Measurements from ENCODE around the gene METTL8. TPM values are rescaled to one million over a fixed set of nuclear protein-coding genes. Genes with fewer than 3 reads are reported as not detected.

The METTL8 gene
- total and polyA plus RNA-seq, 2 of the 13 experiments (the other 11 are each of a cell fraction or from before 2014, with no cell fraction given): 18.6 to 68.2 TPM

DNA sequence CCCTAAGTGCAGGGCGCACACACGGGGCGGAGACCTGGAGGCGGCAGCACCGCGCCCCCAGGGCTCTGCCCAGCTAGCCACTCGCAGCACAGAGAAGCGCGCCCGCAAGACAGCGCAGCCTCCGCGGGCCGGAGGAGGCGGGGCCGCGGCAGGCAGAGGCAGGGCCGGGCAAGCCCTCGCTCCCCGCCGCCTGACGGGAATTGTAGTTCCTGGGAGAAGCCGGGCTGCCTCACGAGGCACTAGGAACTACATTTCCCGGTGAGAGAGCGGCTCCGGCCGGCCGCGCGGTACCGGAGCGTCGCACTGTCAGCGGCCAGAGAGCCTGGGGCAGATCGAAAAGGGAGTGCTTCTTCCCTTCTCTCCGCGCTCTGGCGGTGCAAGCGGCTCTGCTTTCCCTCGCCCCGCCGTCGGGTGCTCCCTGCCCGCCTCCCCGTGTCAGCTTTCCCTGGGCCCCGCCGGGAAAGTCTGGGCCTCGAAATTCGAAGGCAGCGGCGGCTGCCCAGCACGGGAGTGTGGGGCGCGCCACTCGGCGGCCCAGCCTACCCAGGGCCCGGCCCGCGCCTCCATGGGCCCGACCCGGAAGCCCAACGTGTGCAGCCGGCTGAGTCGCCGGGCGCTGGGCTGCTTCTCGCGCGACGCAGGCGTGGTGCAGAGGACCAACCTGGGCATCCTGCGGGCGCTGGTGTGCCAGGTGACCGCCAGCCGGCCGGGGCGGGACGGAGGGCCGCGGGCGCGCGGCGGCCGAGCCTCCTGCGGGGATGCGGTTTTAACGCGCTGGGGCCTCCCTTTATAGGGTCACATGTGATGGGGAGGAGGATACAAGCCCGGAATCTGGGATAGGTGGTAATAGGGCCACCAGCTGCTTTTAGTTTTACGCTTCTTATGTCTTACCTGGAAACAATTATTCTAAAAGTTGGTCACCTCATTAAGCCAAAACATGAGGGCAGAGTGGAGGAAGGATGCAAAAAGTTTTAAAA, 511 bp upstream of the METTL8 start, which contains the start of gene DCAF17 (continued):
- TF ChIP-seq, protein P1, sequence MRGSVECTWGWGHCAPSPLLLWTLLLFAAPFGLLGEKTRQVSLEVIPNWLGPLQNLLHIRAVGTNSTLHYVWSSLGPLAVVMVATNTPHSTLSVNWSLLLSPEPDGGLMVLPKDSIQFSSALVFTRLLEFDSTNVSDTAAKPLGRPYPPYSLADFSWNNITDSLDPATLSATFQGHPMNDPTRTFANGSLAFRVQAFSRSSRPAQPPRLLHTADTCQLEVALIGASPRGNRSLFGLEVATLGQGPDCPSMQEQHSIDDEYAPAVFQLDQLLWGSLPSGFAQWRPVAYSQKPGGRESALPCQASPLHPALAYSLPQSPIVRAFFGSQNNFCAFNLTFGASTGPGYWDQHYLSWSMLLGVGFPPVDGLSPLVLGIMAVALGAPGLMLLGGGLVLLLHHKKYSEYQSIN (CRISPR knock-in tag; IDR thresholded peaks at IDR 0.05; ENCODE audit: borderline replicate concordance): no peak
- TF ChIP-seq ZSCAN21 (CRISPR knock-in tag; IDR thresholded peaks at IDR 0.05; ENCODE audit: borderline replicate concordance) (peak; percentile 60), FOXO4 (CRISPR knock-in tag; conservative IDR thresholded peaks at IDR 0.05) (0 out of 2 replicates have a peak, but pooled peaks have one; percentile 39), ZNF101 (CRISPR knock-in tag; IDR thresholded peaks at IDR 0.05; ENCODE audit: borderline replicate concordance, low read depth) (peak; percentile 97), ZNF333 (CRISPR knock-in tag; IDR thresholded peaks at IDR 0.05; ENCODE audit: borderline replicate concordance) (peak; percentile 95), RXRA (CRISPR knock-in tag; IDR thresholded peaks at IDR 0.05) (peak; percentile 53; the same call in 1 of the 2 replicates), CHD2 (IDR thresholded peaks at IDR 0.05; ENCODE audit: low read depth, low read length) (peak; percentile 93), GFI1 (CRISPR knock-in tag; IDR thresholded peaks at IDR 0.05; ENCODE audit: borderline replicate concordance) (peak; percentile 87; the same call in 1 of the 2 replicates), KLF15 (CRISPR knock-in tag; IDR thresholded peaks at IDR 0.05; ENCODE audit: borderline replicate concordance) (0 out of 2 replicates have a peak, but pooled peaks have one; percentile 89), KLF12 (CRISPR knock-in tag; IDR thresholded peaks at IDR 0.05; ENCODE audit: borderline replicate concordance) (peak; percentile 87; the same call in 1 of the 2 replicates), THAP11 (CRISPR knock-in tag; IDR thresholded peaks at IDR 0.05) (peak; percentile 98), ZBTB8A (CRISPR knock-in tag; IDR thresholded peaks at IDR 0.05; ENCODE audit: borderline replicate concordance, low read depth) (peak; percentile 96), TOPORS (CRISPR knock-in tag; IDR thresholded peaks at IDR 0.05) (peak; percentile 36; the same call in 1 of the 2 replicates), MIXL1 (CRISPR knock-in tag; IDR thresholded peaks at IDR 0.05) (peak; percentile 26; the same call in 1 of the 2 replicates), HCFC1 (IDR thresholded peaks at IDR 0.05; ENCODE audit: low read depth, low read length) (peak; percentile 92), ZSCAN29 (CRISPR knock-in tag; conservative IDR thresholded peaks at IDR 0.05) (0 out of 2 replicates have a peak, but pooled peaks have one; percentile 70), ZFYVE20 (CRISPR knock-in tag; IDR thresholded peaks at IDR 0.05; ENCODE audit: borderline replicate concordance, low read depth) (peak; percentile 64; the same call in 1 of the 2 replicates), NFE2 (CRISPR knock-in tag; IDR thresholded peaks at IDR 0.05) (0 out of 2 replicates have a peak, but pooled peaks have one; percentile 34), ZNF513 (CRISPR knock-in tag; conservative IDR thresholded peaks at IDR 0.05) (peak; percentile 91; the same call in 1 of the 2 replicates)
- TF ChIP-seq, protein P2, sequence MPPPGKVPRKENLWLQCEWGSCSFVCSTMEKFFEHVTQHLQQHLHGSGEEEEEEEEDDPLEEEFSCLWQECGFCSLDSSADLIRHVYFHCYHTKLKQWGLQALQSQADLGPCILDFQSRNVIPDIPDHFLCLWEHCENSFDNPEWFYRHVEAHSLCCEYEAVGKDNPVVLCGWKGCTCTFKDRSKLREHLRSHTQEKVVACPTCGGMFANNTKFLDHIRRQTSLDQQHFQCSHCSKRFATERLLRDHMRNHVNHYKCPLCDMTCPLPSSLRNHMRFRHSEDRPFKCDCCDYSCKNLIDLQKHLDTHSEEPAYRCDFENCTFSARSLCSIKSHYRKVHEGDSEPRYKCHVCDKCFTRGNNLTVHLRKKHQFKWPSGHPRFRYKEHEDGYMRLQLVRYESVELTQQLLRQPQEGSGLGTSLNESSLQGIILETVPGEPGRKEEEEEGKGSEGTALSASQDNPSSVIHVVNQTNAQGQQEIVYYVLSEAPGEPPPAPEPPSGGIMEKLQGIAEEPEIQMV (CRISPR knock-in tag; IDR thresholded peaks at IDR 0.05; ENCODE audit: low read depth): peak; percentile 70
- TF ChIP-seq, protein P3, sequence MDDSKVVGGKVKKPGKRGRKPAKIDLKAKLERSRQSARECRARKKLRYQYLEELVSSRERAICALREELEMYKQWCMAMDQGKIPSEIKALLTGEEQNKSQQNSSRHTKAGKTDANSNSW (CRISPR knock-in tag; IDR thresholded peaks at IDR 0.05; ENCODE audit: borderline replicate concordance): no peak

All from HepG2 (cell line).